ENCODE measurements around the gene SPIN2B. TPM values are rescaled to one million over a fixed set of nuclear protein-coding genes. Genes with fewer than 3 reads are reported as not detected.

The SPIN2B gene
- total and polyA plus RNA-seq, 3 donors from 2014 or later = 8.6 to 15.9 (median 8.8) TPM

- Histone ChIP-seq H3K27ac (no peak overlapping the region), H3K36me3 (ENCODE audit: low read depth, missing control alignments) (no peaks in the 10 kb centered on the region), H3K27me3 (no peaks in the 10 kb centered on the region), H3K9me3 (no peaks in the 10 kb centered on the region), H3K4me1 (no peaks in the 10 kb centered on the region), H3K4me3 (no peak overlapping the region)
- TF ChIP-seq POLR2A (IDR thresholded peaks at IDR 0.05) = no peak
- no peak for TF ChIP-seq CTCF (IDR thresholded peaks at IDR 0.05)
- WGBS, 2 donors = 51 to 56% methylated on average over 22 to 29 of the region's 32 CpGs
- no peak for DNase-seq
- intact Hi-C loops (cut with DNase I; ENCODE audit: low total_unique reads) = no loop called here
Measured at GRCh38 chrX:57070185-57070984, 51.0 kb downstream of the SPIN2B start.

Other genes starting within 250 kb of the SPIN2B start
- gene SPIN3, start 126.0 kb downstream of the SPIN2B start, total RNA-seq = 10 to 100 TPM; 13.8 to 15.9 TPM
- gene SPIN3, start 126.0 kb downstream of the SPIN2B start, polyA plus RNA-seq (ENCODE audit: insufficient read depth, low read depth, low replicate concordance) = 7.2 TPM
- gene SPIN2A, start 15.8 kb upstream of the SPIN2B start, total RNA-seq = under 1 TPM; 0.71 to 0.99 TPM
- 0.34 TPM for gene SPIN2A, start 15.8 kb upstream of the SPIN2B start, polyA plus RNA-seq (ENCODE audit: insufficient read depth, low read depth, low replicate concordance)
- 1 to 10 TPM; 1.7 to 5.1 TPM for gene FAAH2, start 165.2 kb upstream of the SPIN2B start, total RNA-seq
- gene FAAH2, start 165.2 kb upstream of the SPIN2B start, polyA plus RNA-seq (ENCODE audit: insufficient read depth, low read depth, low replicate concordance) = 0.51 TPM